Measurements from ENCODE around the gene ZBTB7C. TPM values are rescaled to one million over a fixed set of nuclear protein-coding genes. Genes with fewer than 3 reads are reported as not detected.

ZBTB7C gene
- total and polyA plus RNA-seq, 2 of the 4 experiments (the other 2 are of a cell fraction): not detected

GRCh38 chr18:48325115-48325665 lies 84.0 kb downstream of the ZBTB7C start:
- dilution Hi-C loops (cut with HindIII; ENCODE audit: low sequenced_read_pairs, unreplicated experiment): no loop called here

More at GRCh38 chr18:48325115-48325665, 84.0 kb downstream of the ZBTB7C start:
- Histone ChIP-seq H2AK5ac (ENCODE audit: low read depth, low read length) (no peak overlapping the region), H3K9me3 (ENCODE audit: control insufficient read depth, insufficient read depth, low read length) (no peaks in the 10 kb centered on the region), H3K14ac (replicated peaks; ENCODE audit: low read depth, low read length) (no peak overlapping the region), H3K4me2 (ENCODE audit: low read depth, low read length) (no peak overlapping the region), H3K9ac (ENCODE audit: low read depth, low read length) (no peak overlapping the region), H4K91ac (ENCODE audit: insufficient read depth, low read depth, low read length) (no peak overlapping the region), H3K4me1 (ENCODE audit: control insufficient read depth, insufficient read depth, low read length) (no peaks in the 10 kb centered on the region; the same call in 1 of the 2 replicates), H3K27ac (ENCODE audit: insufficient read depth, low read length) (no peak overlapping the region), H4K5ac (ENCODE audit: low read depth, low read length) (no peak overlapping the region), H4K20me1 (ENCODE audit: insufficient read depth, low read length) (no peaks in the 10 kb centered on the region), H2AFZ (replicated peaks; ENCODE audit: low read length, poor library complexity) (no peak overlapping the region), H3K23ac (ENCODE audit: low read depth, low read length) (no peak overlapping the region), H3K79me1 (ENCODE audit: low read depth in 1 of 2, low read length in 2 of 2) (no peaks in the 10 kb centered on the region), H3K4ac (ENCODE audit: low read depth, low read length) (no peak overlapping the region), H3K56ac (ENCODE audit: extremely low read depth, insufficient read depth, low read length) (no peak overlapping the region), H4K8ac (ENCODE audit: low read depth in 2 of 2, low read length in 2 of 2) (no peak overlapping the region), H2BK20ac (ENCODE audit: low read depth, low read length) (no peak overlapping the region), H2BK5ac (ENCODE audit: low read depth, low read length, poor library complexity, severe bottlenecking) (no peak overlapping the region), H2BK120ac (ENCODE audit: low read depth, low read length) (no peak overlapping the region), H2AK9ac (replicated peaks; ENCODE audit: low read depth, low read length, poor library complexity) (no peak overlapping the region), H3K9me1 (ENCODE audit: insufficient read depth, low read length) (no peaks in the 10 kb centered on the region), H3K27me3 (ENCODE audit: control insufficient read depth, insufficient read depth, low read length) (peaks cover 5% of the 10 kb centered on the region), H2BK15ac (ENCODE audit: low read depth, low read length) (no peak overlapping the region), H3K4me3 (ENCODE audit: insufficient read depth, low read depth, low read length) (no peak overlapping the region), H3K18ac (ENCODE audit: low read depth, low read length) (no peak overlapping the region), H3K36me3 (ENCODE audit: control insufficient read depth, insufficient read depth, low read length) (no peaks in the 10 kb centered on the region)
- WGBS, 2 experiments (ENCODE audit: extremely low coverage in 2 of 2, insufficient read length in 1 of 2): no CpG with 5 or more reads among the region's 1 CpG
- ChIA-PET POLR2A (ENCODE audit: unreplicated experiment) (no interaction called here), CTCF (no interaction called here)
- no TSS peak for BruUV-seq (replicated peaks)
- no peak for ATAC-seq (ENCODE audit: low read depth)
- intact Hi-C loops (cut with micrococcal nuclease) (no loop called here), in situ Hi-C loops (cut with MboI; ENCODE audit: low sequenced_read_pairs) (no loop called here)
- no peak for DNase-seq
- TF ChIP-seq USF2 (IDR thresholded peaks at IDR 0.05; ENCODE audit: low read depth, low read length) (no peak), POLR2A (IDR thresholded peaks at IDR 0.05; ENCODE audit: low read depth, low read length) (no peak), BHLHE40 (IDR thresholded peaks at IDR 0.05; ENCODE audit: low read depth, low read length) (no peak), RAD21 (IDR thresholded peaks at IDR 0.05; ENCODE audit: low read length) (no peak), SMC3 (IDR thresholded peaks at IDR 0.05; ENCODE audit: low read depth, low read length) (no peak)
